Left ventricle myocardium inferior (tissue), 1 donor: ENCODE data around the gene TARM1. TPM values are rescaled to one million over a fixed set of nuclear protein-coding genes. Genes with fewer than 3 reads are reported as not detected.

Experiments used
- DNase-seq: peaks from one replicate; pipeline ENCODE4 v3.0.0-alpha.2; 2020
- H3K27ac ChIP-seq: fragments of 200-600 bp; replicated peaks from 2 replicates; pipeline ENCODE4 v1.8.0; 2021
- H3K27me3 ChIP-seq: fragments of 200-600 bp; 2 replicates; pipeline ENCODE4 v1.8.0; 2021; ENCODE audit warnings: low read depth
- H3K36me3 ChIP-seq: fragments of 200-600 bp; 2 replicates; pipeline ENCODE4 v1.8.0; 2021
- H3K4me1 ChIP-seq: fragments of 200-600 bp; 2 replicates; pipeline ENCODE4 v1.8.0; 2021
- H3K4me3 ChIP-seq: fragments of 200-600 bp; 2 replicates; pipeline ENCODE4 v1.8.0; 2021; ENCODE audit warnings: mild to moderate bottlenecking, moderate library complexity
- H3K9me3 ChIP-seq: fragments of 200-600 bp; replicated peaks from 2 replicates; pipeline ENCODE4 v1.8.0; 2021
- intact Hi-C: fragments of 100-400 bp; cut with micrococcal nuclease; formaldehyde crosslinking; loops from one replicate; pipeline ENCODE4 v1.11.0; 2022
- total RNA-seq: library from RNA; stranded (reverse); fragmentation: NEBNext Ultra II Directional; extraction: Animal tissue kit (Norgen Biotek cat#: 25700); gene quantifications from one replicate; pipeline ENCODE4 v1.2.1, GENCODE V29; 2021
- TF ChIP-seq, protein P1 (sequence below): fragments of 200-600 bp; IDR thresholded peaks from 2 replicates; pipeline ENCODE4 v1.8.0; 2021; ENCODE audit warnings: antibody characterized with exemption, mild to moderate bottlenecking, borderline replicate concordance
- donor health status: DM: no; HTN: yes; CAD: no; lungs with severe emphysema.

Gene TARM1
- total RNA-seq, 1 donor from 2014 or later = not detected

DNA sequence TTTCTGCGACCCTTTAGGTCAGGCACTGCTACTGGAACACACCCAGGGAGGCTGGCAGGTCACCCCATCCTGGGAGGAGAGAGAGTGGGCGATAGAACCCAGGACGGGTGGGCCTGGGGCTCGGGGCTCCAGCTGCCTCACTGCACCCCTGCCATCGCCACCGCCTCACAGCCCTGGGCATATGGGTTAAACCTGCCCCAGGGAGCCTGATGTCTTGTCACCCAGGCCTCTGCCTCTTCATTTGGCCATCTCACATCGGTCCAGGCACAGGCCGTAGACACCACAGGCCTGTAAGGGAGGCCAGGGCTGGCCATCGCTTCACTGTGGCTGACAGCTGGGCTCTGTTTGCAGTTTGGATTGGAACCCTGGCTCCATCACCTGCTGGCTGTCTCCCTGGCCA, 44.5 kb upstream of the TARM1 start:
- Histone ChIP-seq H3K27me3 (no peaks in the 10 kb centered on the region), H3K9me3 (no peaks in the 10 kb centered on the region), H3K4me3 (no peak overlapping the region), H3K36me3 (peaks cover 91% of the 10 kb centered on the region), H3K27ac (no peak overlapping the region), H3K4me1 (no peaks in the 10 kb centered on the region)
- DNase-seq = no peak
- intact Hi-C loops = no loop called here
- TF ChIP-seq, protein P1, sequence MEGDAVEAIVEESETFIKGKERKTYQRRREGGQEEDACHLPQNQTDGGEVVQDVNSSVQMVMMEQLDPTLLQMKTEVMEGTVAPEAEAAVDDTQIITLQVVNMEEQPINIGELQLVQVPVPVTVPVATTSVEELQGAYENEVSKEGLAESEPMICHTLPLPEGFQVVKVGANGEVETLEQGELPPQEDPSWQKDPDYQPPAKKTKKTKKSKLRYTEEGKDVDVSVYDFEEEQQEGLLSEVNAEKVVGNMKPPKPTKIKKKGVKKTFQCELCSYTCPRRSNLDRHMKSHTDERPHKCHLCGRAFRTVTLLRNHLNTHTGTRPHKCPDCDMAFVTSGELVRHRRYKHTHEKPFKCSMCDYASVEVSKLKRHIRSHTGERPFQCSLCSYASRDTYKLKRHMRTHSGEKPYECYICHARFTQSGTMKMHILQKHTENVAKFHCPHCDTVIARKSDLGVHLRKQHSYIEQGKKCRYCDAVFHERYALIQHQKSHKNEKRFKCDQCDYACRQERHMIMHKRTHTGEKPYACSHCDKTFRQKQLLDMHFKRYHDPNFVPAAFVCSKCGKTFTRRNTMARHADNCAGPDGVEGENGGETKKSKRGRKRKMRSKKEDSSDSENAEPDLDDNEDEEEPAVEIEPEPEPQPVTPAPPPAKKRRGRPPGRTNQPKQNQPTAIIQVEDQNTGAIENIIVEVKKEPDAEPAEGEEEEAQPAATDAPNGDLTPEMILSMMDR = no peak

DNA sequence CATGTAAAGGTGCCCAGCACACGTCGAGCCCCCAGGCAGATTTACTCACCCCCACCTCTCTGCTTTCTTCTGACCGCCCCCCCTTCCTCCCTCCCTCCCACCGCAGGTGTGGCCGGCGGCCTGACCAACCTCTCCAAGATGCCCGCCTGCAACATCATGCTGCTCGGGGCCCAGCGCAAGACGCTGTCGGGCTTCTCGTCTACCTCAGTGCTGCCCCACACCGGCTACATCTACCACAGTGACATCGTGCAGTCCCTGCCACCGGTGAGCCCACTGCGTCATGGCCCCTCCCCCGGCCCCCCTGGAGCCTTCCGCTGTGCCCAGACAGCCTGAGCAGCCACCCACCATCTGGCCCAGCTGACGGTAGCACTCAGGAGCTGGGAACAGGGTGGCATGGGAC, 43.2 kb upstream of the TARM1 start:
- Histone ChIP-seq H3K27ac (no peak overlapping the region), H3K27me3 (no peaks in the 10 kb centered on the region), H3K4me3 (no peak overlapping the region), H3K4me1 (no peaks in the 10 kb centered on the region), H3K9me3 (no peaks in the 10 kb centered on the region), H3K36me3 (peaks cover 98% of the 10 kb centered on the region)
- TF ChIP-seq, protein P1 = no peak
- intact Hi-C loops = no loop called here
- DNase-seq = no peak

DNA sequence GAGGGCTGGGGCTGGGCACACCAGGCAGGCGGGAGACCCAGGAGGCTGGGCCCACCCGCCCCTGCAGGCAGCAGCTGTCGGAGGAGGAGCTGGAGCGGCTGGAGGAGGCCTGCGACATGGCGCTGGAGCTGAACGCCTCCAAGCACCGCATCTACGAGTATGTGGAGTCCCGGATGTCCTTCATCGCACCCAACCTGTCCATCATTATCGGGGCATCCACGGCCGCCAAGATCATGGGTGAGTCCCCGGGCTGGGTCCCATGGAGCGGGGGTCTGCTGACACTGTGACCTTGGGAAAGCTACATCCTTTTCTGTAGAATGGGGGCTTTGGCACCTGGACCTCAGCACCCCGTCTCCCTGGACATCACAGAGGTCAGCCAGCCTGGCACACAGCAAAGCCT, 42.5 kb upstream of the TARM1 start:
- intact Hi-C loops = no loop called here

DNA sequence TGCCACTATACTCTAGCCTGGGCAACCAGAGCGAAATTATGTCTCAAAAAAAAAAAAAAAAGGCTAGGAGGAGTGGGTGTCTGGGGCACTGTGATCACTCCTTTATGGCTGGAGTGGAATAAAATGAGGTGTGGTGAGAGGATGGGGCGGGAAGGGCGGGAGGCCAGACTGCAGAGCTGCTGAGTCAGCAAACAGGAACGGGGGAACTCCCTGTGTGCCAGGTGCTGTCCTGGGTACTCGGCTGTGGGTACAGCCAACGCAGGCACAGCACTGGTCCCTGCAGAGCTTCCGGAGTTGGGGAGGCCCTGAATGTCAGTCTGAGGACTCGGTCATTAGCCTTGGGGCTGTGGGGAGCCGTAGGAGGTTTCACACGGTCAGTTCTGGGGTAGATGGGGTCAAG, 40.1 kb upstream of the TARM1 start:
- H3K36me3 ChIP-seq = peaks cover 79% of the 10 kb centered on the region
- no peaks in the 10 kb centered on the region for H3K27me3 ChIP-seq
- peaks cover 10% of the 10 kb centered on the region for H3K4me1 ChIP-seq
- intact Hi-C loops = no loop called here
- DNase-seq = no peak
- no peak overlapping the region for H3K27ac ChIP-seq
- H3K9me3 ChIP-seq = no peaks in the 10 kb centered on the region
- TF ChIP-seq, protein P1 = no peak
- H3K4me3 ChIP-seq = no peak overlapping the region

More for the DNA sequence above, 42.5 kb upstream of the TARM1 start:
- Histone ChIP-seq H3K9me3 (no peaks in the 10 kb centered on the region), H3K4me3 (no peak overlapping the region), H3K27ac (no peak overlapping the region), H3K4me1 (no peaks in the 10 kb centered on the region), H3K36me3 (peaks cover 98% of the 10 kb centered on the region), H3K27me3 (no peaks in the 10 kb centered on the region)
- no peak for DNase-seq
- TF ChIP-seq, protein P1 = no peak

DNA sequence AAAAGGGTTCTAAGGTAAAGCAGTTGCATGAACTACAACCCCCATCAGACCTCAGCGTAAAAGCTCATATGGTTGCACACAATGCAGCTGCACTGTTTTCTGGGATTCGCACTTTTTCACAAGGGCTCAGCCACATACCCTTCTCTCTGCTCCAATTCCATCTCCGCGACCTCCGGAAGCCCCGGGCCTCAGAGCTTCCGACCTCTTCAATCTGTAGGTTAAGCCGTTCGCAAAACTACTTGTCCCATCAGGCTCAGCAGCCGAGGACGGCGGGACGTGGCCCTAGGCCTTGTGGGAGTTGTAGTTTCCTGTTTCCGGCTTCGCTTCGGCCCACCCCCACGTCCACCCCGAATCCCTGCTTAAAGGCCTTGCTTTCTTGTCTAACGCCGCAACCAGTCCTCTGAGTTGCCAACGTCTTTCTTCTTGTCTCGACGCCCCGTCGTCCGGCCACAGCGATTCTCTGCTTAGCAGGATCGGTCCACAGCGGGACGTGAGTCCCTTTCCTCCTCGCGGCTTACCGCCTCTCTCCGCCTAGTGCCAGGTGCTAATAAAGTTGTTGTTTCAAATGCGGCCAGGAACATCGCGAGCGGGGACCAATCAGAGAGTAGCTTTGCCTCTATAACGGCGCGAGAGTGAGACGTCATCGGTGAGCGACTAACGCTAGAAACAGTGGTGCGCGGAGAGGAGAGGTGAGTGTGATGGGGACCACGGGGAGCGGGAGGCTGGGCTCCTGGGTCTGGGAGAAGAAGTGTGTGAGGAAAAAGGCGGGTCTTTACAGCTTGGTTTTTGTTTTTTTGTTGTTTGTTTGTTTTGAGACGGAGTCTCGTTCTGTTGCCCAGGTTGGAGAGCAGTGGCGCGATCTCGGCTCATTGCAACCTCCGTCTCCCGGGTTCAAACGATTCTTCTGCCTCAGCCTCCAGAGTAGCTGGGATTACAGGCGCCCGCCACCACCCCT, 34.2 kb upstream of the TARM1 start, which contains the start of the genes PRPF31 and TFPT:
TSS of gene PRPF31 (plus strand) at position 646 of the 955 bp plus-strand sequence. CDS start 2,525 bp downstream, outside the sequence.
TSS of gene TFPT (minus strand) at position 549 of the 955 bp plus-strand sequence. CDS start at position 161, 388 bp downstream.
- intact Hi-C loops = no loop called here
- Histone ChIP-seq H3K4me3 (peak within 1 kb of the TSS; percentile 90), H3K36me3 (peaks cover 43% of the 10 kb centered on the region), H3K27me3 (no peaks in the 10 kb centered on the region), H3K4me1 (peaks cover 33% of the 10 kb centered on the region), H3K27ac (peak within 1 kb of the TSS; percentile 93), H3K9me3 (no peaks in the 10 kb centered on the region)
- TF ChIP-seq, protein P1 = no peak
- DNase-seq = peak; percentile 97
